Kidney (tissue), 14 donors: ENCODE measurements around the gene TTC24. TPM values are rescaled to one million over a fixed set of nuclear protein-coding genes. Genes with fewer than 3 reads are reported as not detected.
"Not testable (repeated sequence)": the region's sequence is repeated elsewhere in the genome, so short reads cannot be mapped to it uniquely, and the experiment has no call there.

Experiments
- DNase-seq, 5 donors: peaks; one replicate each; pipeline ENCODE4 v3.0.0-alpha.2; 2013 to 2020
- FAIRE-seq: peaks from 2 replicates; lab custom pipeline; 2012; peaks lifted over from hg19 to GRCh38; lab: Jason Lieb, UNC
- H3K27ac ChIP-seq, 2 donors: one replicate each; pipeline ENCODE4 v1.7.0; 2013; ENCODE audit warnings: low read depth in 2 of 2, low read length in 2 of 2, inconsistent platforms in 1 of 2
- H3K27me3 ChIP-seq: one replicate; pipeline ENCODE4 v1.7.1; 2013; ENCODE audit warnings: low read length, inconsistent platforms; ENCODE audit not compliant: control insufficient read depth, insufficient read depth
- H3K36me3 ChIP-seq, 3 donors: one replicate each; pipeline versions ENCODE4 v1.7.0 to v1.7.1; 2013; ENCODE audit warnings: low read length in 3 of 3, control low read depth in 1 of 3, inconsistent platforms in 1 of 3; ENCODE audit not compliant: insufficient read depth in 3 of 3, control insufficient read depth in 2 of 3
- H3K4me1 ChIP-seq, 3 donors: one replicate each; pipeline versions ENCODE4 v1.7.0 to v1.7.1; 2013; ENCODE audit warnings: low read length in 3 of 3, inconsistent platforms in 1 of 3, low read depth in 1 of 3; ENCODE audit not compliant: control insufficient read depth in 2 of 3, insufficient read depth in 2 of 3
- H3K4me3 ChIP-seq, 3 donors: one replicate each; pipeline versions ENCODE4 v1.7.0 to v1.8.1; 2013; ENCODE audit warnings: low read length in 3 of 3, control low read depth in 1 of 3, inconsistent platforms in 1 of 3
- H3K9ac ChIP-seq, 3 donors: one replicate each; pipeline versions ENCODE4 v1.7.0 to v1.7.1; 2013; ENCODE audit warnings: low read length in 3 of 3, control low read depth in 1 of 3, inconsistent platforms in 1 of 3
- H3K9me3 ChIP-seq, 3 donors: one replicate each; pipeline versions ENCODE4 v1.7.0 to v1.7.1; 2013; ENCODE audit warnings: low read length in 3 of 3, control low read depth in 1 of 3, inconsistent platforms in 1 of 3; ENCODE audit not compliant: control insufficient read depth in 2 of 3, insufficient read depth in 1 of 3
- CTCF ChIP-seq: IDR thresholded peaks from 3 replicates; pipeline ENCODE4 v1.5.1; 2012; ENCODE audit warnings: mild to moderate bottlenecking, moderate library complexity, borderline replicate concordance; ENCODE audit not compliant: insufficient read depth; ENCODE audit errors: extremely low read depth
- intact Hi-C: fragments of 100-400 bp; cut with DNase I; formaldehyde crosslinking; loops from one replicate; pipeline ENCODE4 v1.11.1; 2022
- polyA plus RNA-seq: library from polyadenylated mRNA; stranded (reverse); fragments of 350-450 nt; fragmentation: Illumina TruSeq; extraction: RNeasy Lipid Tissue Mini Kit (QIAGEN cat#74804); gene quantifications from one replicate; pipeline ENCODE4 v1.2.3, GENCODE V29; 2014; ENCODE audit warnings: low read depth, low replicate concordance; ENCODE audit not compliant: insufficient read depth
- total RNA-seq: library from RNA; stranded (reverse); fragmentation: NEBNext Ultra II Directional; extraction: Animal tissue kit (Norgen Biotek cat#: 25700); gene quantifications from one replicate; pipeline ENCODE4 v1.2.1, GENCODE V29; 2021
- donor health status: control.
- donor health status: control.
- donor health status: control.
- donor health status: control.
- donor health status: control.
- donor health status: DM: yes; HTN: yes; CAD: no.
- donor health status: Normal renal cell carcinoma (clear cell type).

TTC24 gene
- total and polyA plus RNA-seq, 2 donors from 2014 or later = 0.57 TPM; not detected in 1

- intact Hi-C loops = no loop called here
- H3K27me3 ChIP-seq = no peaks in the 10 kb centered on the region
- no peak for TF ChIP-seq CTCF
Measured at GRCh38 chr1:156586323-156586722, 6.8 kb downstream of the TTC24 start.

GRCh38 chr1:156586892-156587477, 7.5 kb downstream of the TTC24 start:
- Histone ChIP-seq H3K4me1 (peaks cover 0 to 5% (median 4%) of the 10 kb centered on the region in 3 donors), H3K9me3 (no peaks in the 10 kb centered on the region), H3K4me3 (no peak overlapping the region), H3K27ac (no peak overlapping the region), H3K27me3 (no peaks in the 10 kb centered on the region), H3K36me3 (no peaks in the 10 kb centered on the region), H3K9ac (no peak overlapping the region)
- intact Hi-C loops = no loop called here
- TF ChIP-seq CTCF = no peak
- no peak for FAIRE-seq
- no peak for DNase-seq

More at GRCh38 chr1:156586323-156586722, 6.8 kb downstream of the TTC24 start:
- Histone ChIP-seq H3K36me3 (no peaks in the 10 kb centered on the region), H3K4me3 (no peak overlapping the region), H3K4me1 (peaks cover 0 to 5% (median 4%) of the 10 kb centered on the region in 3 donors), H3K27ac (no peak overlapping the region), H3K9me3 (no peaks in the 10 kb centered on the region), H3K9ac (no peak overlapping the region)
- FAIRE-seq (no peak), DNase-seq (no peak)

GRCh38 chr1:156587927-156588326, 8.4 kb downstream of the TTC24 start:
- DNase-seq, FAIRE-seq, H3K27me3 ChIP-seq, H3K9ac ChIP-seq, H3K36me3 ChIP-seq, H3K27ac ChIP-seq, H3K9me3 ChIP-seq, intact Hi-C loops, H3K4me3 ChIP-seq: not testable (repeated sequence)
- peaks cover 0 to 11% (median 5%) of the 10 kb centered on the region in 3 donors for H3K4me1 ChIP-seq

- no peak overlapping the region for H3K27ac ChIP-seq
- no peak for FAIRE-seq
- H3K9ac ChIP-seq = no peak overlapping the region
- no peaks in the 10 kb centered on the region for H3K9me3 ChIP-seq
- H3K27me3 ChIP-seq = no peaks in the 10 kb centered on the region
- no peak for DNase-seq
- H3K4me1 ChIP-seq = peaks cover 0 to 11% (median 5%) of the 10 kb centered on the region in 3 donors
- H3K4me3 ChIP-seq = no peak overlapping the region
- no peak for TF ChIP-seq CTCF
- H3K36me3 ChIP-seq = peaks cover 0 to 5% (median 5%) of the 10 kb centered on the region in 3 donors
- intact Hi-C loops = no loop called here
Measured at GRCh38 chr1:156589546-156589945, 10.0 kb downstream of the TTC24 start.
